Epithelial cell of esophagus (primary cell): ENCODE data around the gene RAPSN.

ENCODE experiments used
- DNase-seq: peaks from one replicate; pipeline ENCODE4 v3.0.0; 2010; ENCODE audit warnings: low read depth
- H3K4me3 ChIP-seq: 2 replicates; pipeline ENCODE4 v1.5.1; 2011; ENCODE audit warnings: mild to moderate bottlenecking, low read length, control low read depth
- TF ChIP-seq, protein P1 (sequence below): IDR thresholded peaks from 2 replicates; pipeline ENCODE4 v1.5.1; 2011; ENCODE audit warnings: low read depth, mild to moderate bottlenecking, low read length, control low read depth, inconsistent platforms; ENCODE audit not compliant: insufficient read depth; ENCODE audit errors: missing control alignments

RAPSN gene

DNA sequence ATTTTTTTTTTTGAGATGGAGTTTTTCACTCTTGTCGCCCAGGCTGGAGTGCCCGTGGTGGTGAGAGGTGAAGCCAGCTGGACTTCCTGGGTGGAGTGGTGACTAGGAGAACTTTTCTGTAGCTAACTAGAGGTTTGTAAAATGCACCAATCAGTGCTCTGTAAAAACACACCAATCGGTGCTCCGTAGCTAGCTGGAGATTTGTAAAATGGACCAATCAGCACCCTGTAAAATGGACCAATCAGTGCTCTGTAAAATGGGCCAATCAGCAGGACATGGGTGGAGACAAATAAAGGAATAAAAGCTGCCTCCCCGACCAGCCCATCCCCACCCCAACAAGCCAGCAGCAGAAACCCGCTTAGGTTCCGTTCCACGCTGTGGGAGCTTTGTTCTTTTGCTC is 4.4 kb upstream of the RAPSN start:
- no peak for DNase-seq
- H3K4me3 ChIP-seq, result no peak overlapping the region
- TF ChIP-seq, protein P1, sequence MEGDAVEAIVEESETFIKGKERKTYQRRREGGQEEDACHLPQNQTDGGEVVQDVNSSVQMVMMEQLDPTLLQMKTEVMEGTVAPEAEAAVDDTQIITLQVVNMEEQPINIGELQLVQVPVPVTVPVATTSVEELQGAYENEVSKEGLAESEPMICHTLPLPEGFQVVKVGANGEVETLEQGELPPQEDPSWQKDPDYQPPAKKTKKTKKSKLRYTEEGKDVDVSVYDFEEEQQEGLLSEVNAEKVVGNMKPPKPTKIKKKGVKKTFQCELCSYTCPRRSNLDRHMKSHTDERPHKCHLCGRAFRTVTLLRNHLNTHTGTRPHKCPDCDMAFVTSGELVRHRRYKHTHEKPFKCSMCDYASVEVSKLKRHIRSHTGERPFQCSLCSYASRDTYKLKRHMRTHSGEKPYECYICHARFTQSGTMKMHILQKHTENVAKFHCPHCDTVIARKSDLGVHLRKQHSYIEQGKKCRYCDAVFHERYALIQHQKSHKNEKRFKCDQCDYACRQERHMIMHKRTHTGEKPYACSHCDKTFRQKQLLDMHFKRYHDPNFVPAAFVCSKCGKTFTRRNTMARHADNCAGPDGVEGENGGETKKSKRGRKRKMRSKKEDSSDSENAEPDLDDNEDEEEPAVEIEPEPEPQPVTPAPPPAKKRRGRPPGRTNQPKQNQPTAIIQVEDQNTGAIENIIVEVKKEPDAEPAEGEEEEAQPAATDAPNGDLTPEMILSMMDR, result no peak

DNA sequence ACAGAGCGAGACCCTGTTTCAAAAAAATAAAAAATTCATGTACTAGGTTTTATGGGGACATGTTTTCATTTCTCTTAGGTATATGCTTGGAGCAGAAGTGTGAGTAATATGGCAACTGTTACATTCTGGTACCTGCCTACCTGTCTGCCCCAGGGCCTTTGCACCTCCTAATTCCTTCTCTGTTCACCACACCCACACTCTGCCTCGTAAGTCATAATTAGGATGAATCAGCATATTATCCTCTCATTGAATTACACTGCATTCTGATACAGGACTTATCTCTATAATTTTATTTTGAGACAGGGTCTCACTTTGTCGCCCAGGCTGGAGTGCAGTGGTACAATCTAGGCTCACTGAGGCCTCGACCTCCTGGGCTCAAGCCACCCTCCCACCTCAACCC is 3.1 kb upstream of the RAPSN start:
- TF ChIP-seq, protein P1, result no peak
- no peak overlapping the region for H3K4me3 ChIP-seq
- peak; percentile 68 for DNase-seq

DNA sequence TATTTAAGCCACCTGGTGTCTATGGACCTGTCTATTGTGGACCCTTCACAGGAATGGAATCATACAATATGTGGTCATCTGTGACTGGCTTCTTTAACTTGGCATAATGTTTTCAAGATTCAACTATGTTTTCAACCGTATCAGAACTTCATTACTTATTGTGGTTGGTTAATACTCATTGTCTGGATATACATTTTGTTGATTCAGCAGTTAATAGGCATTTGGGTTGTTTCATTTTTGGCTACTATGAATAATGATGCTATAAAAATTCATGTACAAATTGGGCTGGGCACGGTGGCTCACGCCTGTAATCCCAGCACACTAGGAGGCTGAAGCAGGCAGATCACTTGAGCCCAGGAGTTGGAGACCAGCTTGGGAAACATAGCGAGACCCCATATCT is 2.5 kb upstream of the RAPSN start:
- H3K4me3 ChIP-seq, result no peak overlapping the region
- TF ChIP-seq, protein P1, result no peak
- no peak for DNase-seq

DNA sequence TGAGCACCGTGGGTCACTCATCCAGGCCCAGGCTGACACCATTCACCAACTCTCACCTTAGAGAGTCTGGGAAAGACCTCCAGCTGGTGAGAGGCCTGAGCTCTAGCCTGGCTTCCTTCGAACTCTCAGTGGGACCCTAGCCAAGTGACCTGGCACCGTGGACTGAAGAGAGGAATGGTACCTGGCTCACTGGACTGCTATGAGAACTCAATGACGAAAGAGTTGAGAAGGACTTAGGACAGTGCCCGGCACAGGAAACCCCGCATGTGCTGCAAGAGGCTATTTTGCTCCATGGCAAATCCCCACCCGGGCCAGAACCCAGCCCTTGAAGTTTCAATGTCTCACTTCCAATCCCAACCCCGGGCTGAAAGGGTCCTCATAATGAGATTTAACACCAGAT is 605 bp upstream of the RAPSN start:
- TF ChIP-seq, protein P1, result no peak
- no peak for DNase-seq
- no peak overlapping the region for H3K4me3 ChIP-seq

- H3K4me3 ChIP-seq, result no peak overlapping the region
- TF ChIP-seq, protein P1, result no peak
- DNase-seq, result no peak
Observed at GRCh38 chr11:47447906-47448305, 1.0 kb downstream of the RAPSN start.

DNA sequence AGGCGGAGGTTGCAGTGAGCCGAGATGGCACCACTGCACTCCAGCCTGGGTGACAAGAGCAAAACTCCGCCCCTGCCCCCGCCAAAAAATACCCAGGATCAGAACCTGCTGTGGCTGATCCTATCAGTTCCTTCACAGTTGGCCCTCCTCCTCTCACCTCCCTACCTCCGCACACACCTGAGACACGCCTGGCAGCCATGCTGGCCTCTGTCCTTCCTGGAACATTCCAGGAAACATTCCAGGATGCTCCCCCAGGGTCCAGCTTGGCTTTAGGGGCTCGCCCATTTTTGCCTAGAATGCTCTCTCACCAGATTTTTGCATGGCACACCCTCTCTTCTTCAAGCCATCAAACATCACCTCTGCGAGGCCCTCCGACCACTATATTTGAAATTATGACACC is 2.1 kb downstream of the RAPSN start:
- H3K4me3 ChIP-seq, result no peak overlapping the region
- DNase-seq, result no peak
- TF ChIP-seq, protein P1, result no peak

DNA sequence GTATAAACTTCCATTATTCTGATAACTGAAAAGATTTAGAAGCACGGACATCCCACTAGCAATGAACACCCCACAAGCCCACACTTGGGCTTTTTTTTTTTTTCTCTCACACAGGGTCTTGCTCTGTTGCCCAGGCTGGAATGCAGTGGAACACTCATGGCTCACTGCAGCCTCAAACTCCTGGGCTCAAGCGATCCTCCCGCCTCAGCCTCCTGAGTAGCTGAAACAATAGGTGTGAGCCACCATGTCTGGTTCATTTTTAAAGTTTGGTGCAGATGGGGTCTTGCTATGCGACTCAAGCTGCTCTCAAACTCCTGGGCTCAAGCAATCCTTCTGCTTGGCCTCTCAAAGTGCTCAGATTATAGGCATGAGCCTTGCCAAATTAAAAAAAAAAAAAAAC is 3.1 kb downstream of the RAPSN start:
- no peak overlapping the region for H3K4me3 ChIP-seq
- DNase-seq, result no peak
- TF ChIP-seq, protein P1, result no peak
